Mesenchymal stem cell (in vitro differentiated cells and primary cell): Measurements from ENCODE around the gene KLHL3.
A peak's percentile ranks its signal among the peaks of the same experiment; 100 is the strongest.
"Not testable (repeated sequence)": the region's sequence is repeated elsewhere in the genome, so short reads cannot be mapped to it uniquely, and the experiment has no call there.

ENCODE experiments used
- DNase-seq: peaks from one replicate; pipeline ENCODE4 v3.0.0-alpha.2; 2013
- H2AFZ ChIP-seq: one replicate; pipeline ENCODE4 v1.6.1; 2013; ENCODE audit warnings: low read depth, mild to moderate bottlenecking, control low read depth, inconsistent platforms, low read length, moderate library complexity
- H2AK5ac ChIP-seq: 2 replicates; pipeline ENCODE4 v1.6.1; 2013; ENCODE audit warnings: low read length, moderate library complexity, mild to moderate bottlenecking, inconsistent platforms; ENCODE audit not compliant: severe bottlenecking
- H2BK120ac ChIP-seq: one replicate; pipeline ENCODE4 v1.6.1; 2013; ENCODE audit warnings: low read depth, mild to moderate bottlenecking, inconsistent platforms, low read length, moderate library complexity
- H2BK12ac ChIP-seq, 2 experiments: one replicate each; pipeline ENCODE4 v1.6.1; 2013; ENCODE audit warnings: inconsistent platforms in 2 of 2, low read length in 2 of 2, mild to moderate bottlenecking in 2 of 2, moderate library complexity in 2 of 2, control low read depth in 1 of 2
- H2BK15ac ChIP-seq: one replicate; pipeline ENCODE4 v1.6.1; 2013; ENCODE audit warnings: mild to moderate bottlenecking, low read depth, inconsistent platforms; ENCODE audit not compliant: poor library complexity, severe bottlenecking
- H2BK5ac ChIP-seq: 2 replicates; pipeline ENCODE4 v1.6.1; 2013; ENCODE audit warnings: low read depth, mild to moderate bottlenecking, low read length, control low read depth, inconsistent platforms; ENCODE audit not compliant: poor library complexity, severe bottlenecking
- H3K14ac ChIP-seq, 2 experiments: one replicate each; pipeline ENCODE4 v1.6.1; 2013; ENCODE audit warnings: inconsistent platforms in 2 of 2, low read length in 2 of 2, control low read depth in 1 of 2, mild to moderate bottlenecking in 1 of 2, moderate library complexity in 1 of 2
- H3K18ac ChIP-seq, 2 experiments: one replicate each; pipeline ENCODE4 v1.6.1; 2013; ENCODE audit warnings: inconsistent platforms in 2 of 2, low read length in 2 of 2, control low read depth in 1 of 2, low read depth in 1 of 2, mild to moderate bottlenecking in 1 of 2
- H3K23ac ChIP-seq, 2 experiments: one replicate each; pipeline ENCODE4 v1.6.1; 2013; ENCODE audit warnings: inconsistent platforms in 2 of 2, low read length in 2 of 2, mild to moderate bottlenecking in 2 of 2, moderate library complexity in 2 of 2, control low read depth in 1 of 2
- H3K27ac ChIP-seq: 2 replicates; pipeline ENCODE4 v1.5.1; 2013; ENCODE audit warnings: mild to moderate bottlenecking, moderate library complexity, low read length, control low read depth, inconsistent platforms; ENCODE audit not compliant: poor library complexity, severe bottlenecking
- H3K27me3 ChIP-seq, 2 experiments: 2 replicates each; pipeline versions ENCODE4 v1.6.1 to v1.7.0; 2013; ENCODE audit warnings: low read length in 2 of 2, mild to moderate bottlenecking in 2 of 2, moderate library complexity in 2 of 2, control low read depth in 1 of 2, inconsistent platforms in 1 of 2; ENCODE audit not compliant: control insufficient read depth in 1 of 2, insufficient read depth in 1 of 2
- H3K36me3 ChIP-seq, 2 experiments: 2 replicates each; pipeline versions ENCODE4 v1.6.1 to v1.7.0; 2013; ENCODE audit warnings: low read length in 2 of 2, control low read depth in 1 of 2, inconsistent platforms in 1 of 2, low read depth in 1 of 2, mild to moderate bottlenecking in 1 of 2; ENCODE audit not compliant: insufficient read depth in 2 of 2, control insufficient read depth in 1 of 2
- H3K4ac ChIP-seq, 2 experiments: one replicate each; pipeline ENCODE4 v1.6.1; 2013; ENCODE audit warnings: inconsistent platforms in 2 of 2, low read length in 2 of 2, mild to moderate bottlenecking in 2 of 2, moderate library complexity in 2 of 2, control low read depth in 1 of 2, low read depth in 1 of 2
- H3K4me1 ChIP-seq: 2 replicates; pipeline ENCODE4 v1.6.1; 2013; ENCODE audit warnings: low read depth, low read length, control low read depth; ENCODE audit not compliant: control insufficient read depth, insufficient read depth
- H3K4me2 ChIP-seq: 2 replicates; pipeline ENCODE4 v1.6.1; 2013; ENCODE audit warnings: low read length, mild to moderate bottlenecking, inconsistent platforms; ENCODE audit not compliant: poor library complexity, severe bottlenecking
- H3K4me3 ChIP-seq, 2 experiments: 2 replicates each; pipeline versions ENCODE4 v1.5.1 to v1.7.0; 2013; ENCODE audit warnings: low read length in 2 of 2, mild to moderate bottlenecking in 2 of 2, control low read depth in 1 of 2, low read depth in 1 of 2; ENCODE audit not compliant: insufficient read depth in 1 of 2
- H3K79me1 ChIP-seq: replicated peaks from 2 replicates; pipeline ENCODE4 v1.6.1; 2013; ENCODE audit warnings: mild to moderate bottlenecking, control low read depth, low read length, inconsistent platforms; ENCODE audit not compliant: poor library complexity, severe bottlenecking
- H3K9ac ChIP-seq: 2 replicates; pipeline ENCODE4 v1.7.0; 2013; ENCODE audit warnings: mild to moderate bottlenecking, low read length, moderate library complexity
- H3K9me3 ChIP-seq: 2 replicates; pipeline ENCODE4 v1.7.0; 2013; ENCODE audit warnings: mild to moderate bottlenecking, low read length; ENCODE audit not compliant: control insufficient read depth
- H4K8ac ChIP-seq: one replicate; pipeline ENCODE4 v1.6.1; 2013; ENCODE audit warnings: inconsistent platforms, mild to moderate bottlenecking, low read length, moderate library complexity
- H4K91ac ChIP-seq: one replicate; pipeline ENCODE4 v1.6.1; 2013; ENCODE audit warnings: mild to moderate bottlenecking, low read length, inconsistent platforms
- WGBS: methylation state at CpG from one replicate; pipeline ENCODE4 v1.1.7; 2013; ENCODE audit warnings: mixed read lengths; 5-methylcytosine and 5-hydroxymethylcytosine counted together

KLHL3 gene

GRCh38 chr5:137778772-137779564 lies 43.1 kb upstream of the KLHL3 start:
- no peak overlapping the region for H2BK12ac ChIP-seq

GRCh38 chr5:137767937-137768336 lies 32.0 kb upstream of the KLHL3 start:
- H3K9ac ChIP-seq, H3K14ac ChIP-seq, H3K27ac ChIP-seq, H4K91ac ChIP-seq, H3K9me3 ChIP-seq, H3K4me2 ChIP-seq, H3K4me3 ChIP-seq, H3K79me1 ChIP-seq, H2AFZ ChIP-seq, H3K36me3 ChIP-seq, H4K8ac ChIP-seq, H3K4ac ChIP-seq, H3K4me1 ChIP-seq, H2AK5ac ChIP-seq, DNase-seq, H2BK12ac ChIP-seq, H2BK15ac ChIP-seq, H3K23ac ChIP-seq, H2BK120ac ChIP-seq, H3K27me3 ChIP-seq, H2BK5ac ChIP-seq, H3K18ac ChIP-seq: not testable (repeated sequence)
- WGBS, result 89% methylated on average over 4 of the region's 5 CpGs

More at GRCh38 chr5:137778772-137779564, 43.1 kb upstream of the KLHL3 start:
- H3K14ac ChIP-seq, result no peak overlapping the region
- no peak overlapping the region for H2AK5ac ChIP-seq
- H3K4me2 ChIP-seq, result no peak overlapping the region
- H3K4ac ChIP-seq, result no peak overlapping the region
- H4K91ac ChIP-seq, result no peak overlapping the region
- no peaks in the 10 kb centered on the region for H3K4me1 ChIP-seq
- H3K9me3 ChIP-seq, result no peaks in the 10 kb centered on the region
- 17% methylated on average over 1 of the region's 2 CpGs for WGBS
- H3K36me3 ChIP-seq, result no peaks in the 10 kb centered on the region
- H3K9ac ChIP-seq, result no peak overlapping the region
- no peak overlapping the region for H2AFZ ChIP-seq
- DNase-seq, result peak; percentile 48
- H2BK5ac ChIP-seq, result no peak overlapping the region
- H3K27ac ChIP-seq, result no peak overlapping the region
- H3K18ac ChIP-seq, result no peak overlapping the region
- H3K27me3 ChIP-seq, result no peaks in the 10 kb centered on the region
- no peak overlapping the region for H2BK120ac ChIP-seq
- no peak overlapping the region for H2BK15ac ChIP-seq
- H4K8ac ChIP-seq, result no peak overlapping the region
- H3K23ac ChIP-seq, result no peak overlapping the region
- no peak overlapping the region for H3K4me3 ChIP-seq
- H3K79me1 ChIP-seq, result no peaks in the 10 kb centered on the region

GRCh38 chr5:137761566-137761965 lies 25.7 kb upstream of the KLHL3 start:
- Histone ChIP-seq H3K9ac (peak overlapping the region; percentile 20), H4K8ac (no peak overlapping the region), H3K9me3 (no peaks in the 10 kb centered on the region), H2BK120ac (no peak overlapping the region), H3K18ac (no peak overlapping the region), H2AFZ (no peak overlapping the region), H2BK15ac (no peak overlapping the region), H3K27ac (no peak overlapping the region), H4K91ac (no peak overlapping the region), H3K23ac (no peak overlapping the region), H2AK5ac (no peak overlapping the region), H3K27me3 (no peaks in the 10 kb centered on the region), H3K4ac (no peak overlapping the region), H3K14ac (no peak overlapping the region), H2BK12ac (no peak overlapping the region), H3K4me3 (no peak overlapping the region), H3K4me2 (no peak overlapping the region), H3K36me3 (no peaks in the 10 kb centered on the region), H2BK5ac (no peak overlapping the region), H3K79me1 (no peaks in the 10 kb centered on the region), H3K4me1 (no peaks in the 10 kb centered on the region)
- no peak for DNase-seq
- 93% methylated on average over 2 of the region's 3 CpGs for WGBS

DNA sequence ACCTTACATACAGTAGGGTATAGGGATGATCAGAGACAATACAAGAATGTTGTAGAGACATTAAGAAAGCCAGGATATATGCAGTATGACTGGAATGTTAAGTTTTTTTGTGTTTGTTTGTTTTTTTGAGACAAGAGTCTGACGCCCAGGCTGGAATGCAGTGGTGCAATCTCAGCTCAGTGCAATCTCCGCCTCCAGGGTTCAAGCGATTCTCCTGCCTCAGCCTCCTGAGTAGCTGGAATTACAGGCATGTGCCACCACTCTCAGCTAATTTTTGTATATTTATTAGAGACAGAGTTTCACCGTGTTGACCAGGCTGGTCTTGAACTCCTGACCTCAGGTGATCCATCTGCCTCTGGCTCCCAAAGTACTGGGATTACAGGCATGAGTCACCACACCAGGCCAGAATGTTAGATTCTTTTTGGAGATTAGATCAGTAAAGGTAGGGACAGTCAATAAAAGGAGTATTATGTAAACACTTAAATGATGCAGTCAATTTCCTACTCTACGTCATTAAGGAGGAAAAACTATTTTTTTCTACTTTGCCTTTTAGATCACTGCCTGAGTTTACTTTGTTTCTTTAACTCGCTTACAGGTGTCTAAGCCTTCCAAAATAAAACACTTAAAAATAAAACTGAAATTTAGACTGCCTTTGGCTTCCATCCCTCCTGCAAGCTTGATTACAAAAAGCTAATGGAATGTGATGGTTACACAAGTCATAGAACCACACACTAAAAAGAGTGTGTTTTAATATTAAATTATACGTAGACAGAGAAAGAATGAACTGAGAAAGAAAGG lies 25.0 kb upstream of the KLHL3 start:
- peak overlapping the region; percentile 20 for H3K9ac ChIP-seq
- no peak overlapping the region for H2BK15ac ChIP-seq
- no peaks in the 10 kb centered on the region for H3K36me3 ChIP-seq
- H3K27ac ChIP-seq, result no peak overlapping the region
- no peaks in the 10 kb centered on the region for H3K9me3 ChIP-seq
- no peaks in the 10 kb centered on the region for H3K27me3 ChIP-seq
- no peaks in the 10 kb centered on the region for H3K79me1 ChIP-seq
- no peak for DNase-seq
- no peak overlapping the region for H3K4ac ChIP-seq
- no peak overlapping the region for H4K91ac ChIP-seq
- no peak overlapping the region for H2BK120ac ChIP-seq
- no peak overlapping the region for H2BK12ac ChIP-seq
- no peak overlapping the region for H3K14ac ChIP-seq
- H2AFZ ChIP-seq, result no peak overlapping the region
- no peak overlapping the region for H3K23ac ChIP-seq
- no peak overlapping the region for H3K18ac ChIP-seq
- 58% methylated on average over 6 of the region's 7 CpGs for WGBS
- no peak overlapping the region for H2AK5ac ChIP-seq
- H3K4me3 ChIP-seq, result no peak overlapping the region
- H3K4me1 ChIP-seq, result no peaks in the 10 kb centered on the region
- H2BK5ac ChIP-seq, result no peak overlapping the region
- H4K8ac ChIP-seq, result no peak overlapping the region
- no peak overlapping the region for H3K4me2 ChIP-seq
